A549 (cell line): ENCODE data around the gene USP49. TPM values are rescaled to one million over a fixed set of nuclear protein-coding genes. Genes with fewer than 3 reads are reported as not detected.

Experiments used
- ATAC-seq, 2 experiments: fragments of 200-7000 bp in 1 of 2; fragments of >200 bp in 1 of 2; cut with Nextera tagmentation in 1 of 2; cut with Tn5 transposase in 1 of 2; 3 replicates each; pipeline versions ENCODE4 v1.8.0 to v1.9.1; 2018 to 2020; ENCODE audit warnings: mild to moderate bottlenecking in 1 of 2, moderate library complexity in 1 of 2
- CTCF ChIA-PET: fragments of 300-600 bp; sonication (Branson Sonifier 250); formaldehyde crosslinking; extraction: SDS; loops from one replicate; lab custom pipeline; 2021; ENCODE audit warnings: antibody characterized with exemption, inconsistent platforms; lab: Yijun Ruan, JAX
- POLR2A ChIA-PET: fragments of 350-600 bp; formaldehyde crosslinking; extraction: SDS; loops from one replicate; lab custom pipeline; 2021; ENCODE audit warnings: antibody characterized with exemption, inconsistent platforms; lab: Yijun Ruan, JAX
- DNase-seq, 2 experiments: peaks; one replicate each; pipeline versions ENCODE4 v3.0.0 to v3.0.0-alpha.2; 2011 to 2016; ENCODE audit warnings: low read depth in 1 of 2, low spot score in 1 of 2
- FAIRE-seq: peaks from 2 replicates; lab custom pipeline; 2011; peaks lifted over from hg19 to GRCh38; lab: Jason Lieb, UNC
- H3K27ac ChIP-seq, 2 experiments: fragments of >200 bp; sonication (Bioruptor Twin); formaldehyde crosslinking; 3 replicates each; pipeline ENCODE4 v1.5.1; 2016 to 2017
- H3K4me1 ChIP-seq: fragments of >200 bp; sonication (Bioruptor Twin); formaldehyde crosslinking; 3 replicates; pipeline ENCODE4 v1.6.1; 2016
- H3K4me2 ChIP-seq: fragments of >200 bp; sonication (Bioruptor Twin); formaldehyde crosslinking; 3 replicates; pipeline ENCODE4 v1.6.1; 2016
- H3K4me3 ChIP-seq: fragments of >200 bp; sonication (Bioruptor Twin); formaldehyde crosslinking; 3 replicates; pipeline ENCODE4 v1.5.1; 2016
- H3K9me3 ChIP-seq: fragments of >200 bp; sonication (Bioruptor Twin); formaldehyde crosslinking; 3 replicates; pipeline ENCODE4 v1.6.1; 2016
- BCL3 ChIP-seq: fragments of >200 bp; sonication (Bioruptor Twin); formaldehyde crosslinking; IDR thresholded peaks from 3 replicates; pipeline ENCODE4 v1.6.1; 2016
- CTCF ChIP-seq: fragments of >200 bp; sonication (Bioruptor Twin); formaldehyde crosslinking; IDR thresholded peaks from 3 replicates; pipeline ENCODE4 v1.5.1; 2016
- FOSB ChIP-seq: fragments of 250-450 bp; sonication (Bioruptor Pico); IDR thresholded peaks from 2 replicates; pipeline ENCODE4 v1.5.0; 2020; ENCODE audit warnings: mild to moderate bottlenecking, moderate library complexity
- FOSL2 ChIP-seq, 2 experiments: fragments of 450-650 bp in 1 of 2; fragments of >200 bp in 1 of 2; sonication (Bioruptor Twin) in 1 of 2; formaldehyde crosslinking; IDR thresholded peaks; 2 replicates each; pipeline versions ENCODE4 v1.5.0 to v1.6.1; 2016 to 2020; ENCODE audit warnings: mild to moderate bottlenecking in 1 of 2, moderate library complexity in 1 of 2
- FOXS1 ChIP-seq: fragments of 250-450 bp; sonication (Bioruptor Pico); IDR thresholded peaks from 2 replicates; pipeline ENCODE4 v1.5.0; 2020; ENCODE audit warnings: mild to moderate bottlenecking, moderate library complexity
- HOXA7 ChIP-seq: fragments of 250-450 bp; sonication (Bioruptor Pico); IDR thresholded peaks from 2 replicates; pipeline ENCODE4 v1.5.0; 2020; ENCODE audit warnings: mild to moderate bottlenecking, moderate library complexity
- HOXB5 ChIP-seq: fragments of 250-450 bp; sonication (Bioruptor Pico); IDR thresholded peaks from 2 replicates; pipeline ENCODE4 v1.5.0; 2020; ENCODE audit warnings: mild to moderate bottlenecking, moderate library complexity
- JUN ChIP-seq, 2 experiments: fragments of >200 bp; sonication (Bioruptor Twin); formaldehyde crosslinking; IDR thresholded peaks; 2 replicates in 1 of 2; 3 replicates in 1 of 2; pipeline ENCODE4 v1.6.1; 2016 to 2017
- KDM5A ChIP-seq: fragments of 200-600 bp; sonication (generic); IDR thresholded peaks from 2 replicates; pipeline ENCODE4 v1.6.1; 2016; ENCODE audit warnings: antibody characterized with exemption, mild to moderate bottlenecking
- MAFK ChIP-seq: fragments of 450-650 bp; IDR thresholded peaks from 2 replicates; pipeline ENCODE4 v1.6.1; 2014; ENCODE audit not compliant: partially characterized antibody
- MAX ChIP-seq: IDR thresholded peaks from 2 replicates; pipeline ENCODE4 v1.6.1; 2012
- PBX3 ChIP-seq: IDR thresholded peaks from 2 replicates; pipeline ENCODE4 v1.6.1; 2012
- PHF8 ChIP-seq: fragments of 200-600 bp; sonication (generic); IDR thresholded peaks from 2 replicates; pipeline ENCODE4 v1.6.1; 2016; ENCODE audit warnings: low read depth, mild to moderate bottlenecking, antibody characterized with exemption, moderate library complexity, borderline replicate concordance
- POLR2A ChIP-seq: IDR thresholded peaks from 2 replicates; pipeline ENCODE4 v1.6.1; 2012; ENCODE audit warnings: mild to moderate bottlenecking, low read length
- RAD21 ChIP-seq, 2 experiments: fragments of >200 bp in 1 of 2; sonication (Bioruptor Twin) in 1 of 2; formaldehyde crosslinking in 1 of 2; IDR thresholded peaks in 1 of 2; conservative IDR thresholded peaks in 1 of 2; 2 replicates in 1 of 2; 3 replicates in 1 of 2; pipeline ENCODE4 v1.6.1; 2012 to 2018; ENCODE audit warnings: inconsistent platforms in 1 of 2
- RARB ChIP-seq: fragments of 250-450 bp; sonication (Bioruptor Pico); IDR thresholded peaks from 2 replicates; pipeline ENCODE4 v1.8.0; 2021; ENCODE audit warnings: mild to moderate bottlenecking, moderate library complexity
- RCOR1 ChIP-seq: fragments of 150-350 bp; IDR thresholded peaks from 2 replicates; pipeline ENCODE4 v1.6.1; 2014; ENCODE audit warnings: antibody characterized with exemption, low read length, low read depth
- SMC3 ChIP-seq: fragments of >200 bp; sonication (Bioruptor Twin); formaldehyde crosslinking; IDR thresholded peaks from 3 replicates; pipeline ENCODE4 v1.6.1; 2018; ENCODE audit warnings: inconsistent platforms
- USF2 ChIP-seq: fragments of 450-650 bp; IDR thresholded peaks from 2 replicates; pipeline ENCODE4 v1.6.1; 2014; ENCODE audit warnings: antibody characterized with exemption
- WGBS: methylation state at CpG from one replicate; pipeline ENCODE4 v1.1.6; 2017; ENCODE audit errors: missing lambda C conversion rate; 5-methylcytosine and 5-hydroxymethylcytosine counted together
- polyA plus RNA-seq, 4 experiments: library from polyadenylated mRNA; depleted of rRNA in 3 of 4; stranded (reverse); fragments of >200 nt; fragmentation: RNase III in 1 of 4; extraction: RNeasy Plus Mini Kit Qiagen cat#74134 plus additional on column Dnase treatment in 1 of 4; gene quantifications; 2 replicates in 3 of 4; 3 replicates in 1 of 4; pipeline ENCODE4 v1.2.3, GENCODE V29; 2011 to 2017

The USP49 gene
- polyA plus RNA-seq, 2 of the 4 experiments (the other 2 are of a cell fraction), result 2.9 to 4.3 TPM

- WGBS, result 0% methylated on average over 31 of the region's 55 CpGs
- TF ChIP-seq KDM5A, result peak; percentile 93
- TF ChIP-seq RARB (CRISPR knock-in tag), result no peak
- TF ChIP-seq MAX, result peak; percentile 75
- peak; percentile 74; the same call in 1 of the 2 replicates for TF ChIP-seq PBX3
- TF ChIP-seq PHF8, result peak; percentile 90
- peak; percentile 63 for TF ChIP-seq POLR2A
- no peak for TF ChIP-seq MAFK
- no peak for TF ChIP-seq FOSB (CRISPR knock-in tag)
- TF ChIP-seq BCL3, result peak; percentile 71; the same call in 2 of the 3 replicates
- no peak for TF ChIP-seq HOXA7 (CRISPR knock-in tag)
- no peak for TF ChIP-seq FOSL2 (IDR thresholded peaks at IDR 0.05)
- TF ChIP-seq FOSL2 (CRISPR knock-in tag; IDR thresholded peaks at IDR 0.05), result peak; percentile 14; the same call in 1 of the 2 replicates
- TF ChIP-seq HOXB5, result no peak
- TF ChIP-seq FOXS1, result no peak
- TF ChIP-seq CTCF, result peak; percentile 74
- peak; percentile 66 to 73 for TF ChIP-seq JUN (IDR thresholded peaks at IDR 0.05)
- peaks cover 14% of the 10 kb centered on the region for H3K4me1 ChIP-seq
- peak within 1 kb of the TSS; percentile 65 for H3K4me3 ChIP-seq
- DNase-seq, result peak; percentile 70 to 94
- CTCF ChIA-PET, result interaction anchor here (0.6 to 8.9 kb wide), 50 partner anchors 9 to 467 kb away, joined by 3 to 111 read pairs (median 4); partner anchors contain the start of genes BYSL, CCND3, MED20 and TAF8
- H3K9me3 ChIP-seq, result no peaks in the 10 kb centered on the region
- peak within 1 kb of the TSS; percentile 85 for H3K4me2 ChIP-seq
- peak; percentile 87 to 90 for ATAC-seq
- H3K27ac ChIP-seq, result peak within 1 kb of the TSS; percentile 85 to 97
- POLR2A ChIA-PET, result interaction anchor here (0.6 to 2.0 kb wide), 10 partner anchors 23 to 263 kb away, joined by 3 to 18 read pairs (median 4); partner anchors contain the start of genes BYSL, MED20 and TAF8
- no peak for FAIRE-seq
These were observed 107.8 kb downstream of the USP49 start, which contains the start of gene TOMM6 for GRCh38 chr6:41787219-41787917. TSS of gene TOMM6 (plus strand) at chr6:41787694. CDS start at chr6:41787698, 4 bp downstream.

GRCh38 chr6:41786451-41787218 lies 108.5 kb downstream of the USP49 start:
- DNase-seq (peak; percentile 69 to 72), FAIRE-seq (no peak), ATAC-seq (peak; percentile 86 to 91)
- Histone ChIP-seq H3K4me3 (peak overlapping the region; percentile 65), H3K4me1 (peaks cover 15% of the 10 kb centered on the region), H3K27ac (peak overlapping the region; percentile 85 to 97), H3K9me3 (no peaks in the 10 kb centered on the region), H3K4me2 (peak overlapping the region; percentile 85)
- CTCF ChIA-PET, result interaction anchor here (0.6 to 8.9 kb wide), 44 partner anchors 8 to 421 kb away, joined by 3 to 111 read pairs (median 5); partner anchors contain the start of genes BYSL, MED20 and TAF8
- WGBS, result 0% methylated on average over 6 of the region's 58 CpGs
- POLR2A ChIA-PET, result interaction anchor here (0.6 to 2.0 kb wide), 10 partner anchors 23 to 264 kb away, joined by 3 to 18 read pairs (median 3); partner anchors contain the start of genes BYSL, MED20 and TAF8
- TF ChIP-seq HOXA7 (CRISPR knock-in tag) (no peak), FOXS1 (no peak), RAD21 (conservative IDR thresholded peaks at IDR 0.05 in 1 of 2, IDR thresholded peaks at IDR 0.05 in 1 of 2) (peak; percentile 49 to 59), USF2 (no peak), CTCF (peak; percentile 54), RCOR1 (no peak), POLR2A (peak; percentile 52), SMC3 (peak; percentile 59; the same call in 2 of the 3 replicates)
